ENCODE data around the gene ADAM33. TPM values are rescaled to one million over a fixed set of nuclear protein-coding genes. Genes with fewer than 3 reads are reported as not detected.

The ADAM33 gene
- total and polyA plus RNA-seq, 2 of the 8 experiments (the other 6 are each of a cell fraction or from before 2014, with no cell fraction given): 4.2 to 6.0 TPM

GRCh38 chr20:3663031-3663701, 18.6 kb downstream of the ADAM33 start, which contains the start of gene GFRA4 (continued):
- TF ChIP-seq CTCF (IDR thresholded peaks at IDR 0.05; ENCODE audit: control extremely low read depth in 1 of 3, insufficient read depth in 1 of 3, low read depth in 1 of 3, low read length in 3 of 3) (peak in 2 of 3 experiments; percentile 16 to 20; a peak in 2 of 4 replicates), HDAC2 (IDR thresholded peaks at IDR 0.05; ENCODE audit: borderline replicate concordance in 1 of 2, low read depth in 2 of 2, low read length in 2 of 2) (no peak), RAD21 (IDR thresholded peaks at IDR 0.05 in 1 of 2, conservative IDR thresholded peaks at IDR 0.05 in 1 of 2; ENCODE audit: low read depth in 2 of 2, low read length in 2 of 2) (peak in 1 of 2 experiments; percentile 3; a peak in 1 of 4 replicates)

Data from H1 (cell line).